HG03439 (cell line): ENCODE results near the gene GBF1.
"Not testable (repeated sequence)": the region's sequence is repeated elsewhere in the genome, so short reads cannot be mapped to it uniquely, and the experiment has no call there.

ENCODE experiments used
- ATAC-seq: cut with Tn5 transposase; IDR thresholded peaks from one replicate; pipeline ENCODE4 v1.9.1; 2021; ENCODE audit warnings: mild to moderate bottlenecking, moderate library complexity; ENCODE audit not compliant: unreplicated experiment

The GBF1 gene

DNA sequence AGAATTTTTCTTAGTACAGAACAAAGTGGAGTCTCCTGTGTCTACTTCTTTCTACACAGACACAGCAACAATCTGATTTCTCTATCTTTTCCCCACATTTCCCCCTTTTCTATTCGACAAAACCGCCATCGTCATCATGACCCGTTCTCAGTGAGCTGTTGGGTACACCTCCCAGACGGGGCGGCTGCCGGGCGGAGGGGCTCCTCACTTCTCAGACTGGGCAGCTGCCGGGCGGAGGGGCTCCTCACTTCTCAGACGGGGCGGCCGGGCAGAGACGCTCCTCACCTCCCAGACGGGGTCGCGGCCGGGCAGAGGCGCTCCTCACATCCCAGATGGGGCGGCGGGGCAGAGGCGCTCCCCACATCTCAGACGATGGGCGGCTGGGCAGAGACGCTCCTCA, 56.0 kb downstream of the GBF1 start:
- not testable (repeated sequence) for ATAC-seq

DNA sequence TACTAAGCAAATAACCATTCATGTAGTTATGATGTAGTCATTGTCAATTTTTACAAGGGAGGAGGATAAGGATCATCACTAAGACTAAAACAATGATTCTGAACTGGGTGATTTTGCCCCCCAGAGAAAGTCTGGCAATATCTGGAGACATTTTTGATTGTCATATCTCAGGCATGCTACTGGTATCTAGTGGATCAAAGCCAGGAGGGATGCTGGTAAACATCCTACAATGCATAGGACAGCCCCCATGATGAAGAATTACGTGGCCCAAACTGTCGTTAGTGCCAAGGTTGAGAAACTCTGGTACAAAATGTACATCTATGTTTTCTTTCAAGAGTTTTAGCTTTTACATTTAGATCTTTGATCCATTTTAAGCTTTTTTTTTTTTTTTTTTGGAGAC, 57.3 kb downstream of the GBF1 start:
- ATAC-seq: no peak

GRCh38 chr10:102306006-102306405, 60.7 kb downstream of the GBF1 start:
- ATAC-seq: no peak

DNA sequence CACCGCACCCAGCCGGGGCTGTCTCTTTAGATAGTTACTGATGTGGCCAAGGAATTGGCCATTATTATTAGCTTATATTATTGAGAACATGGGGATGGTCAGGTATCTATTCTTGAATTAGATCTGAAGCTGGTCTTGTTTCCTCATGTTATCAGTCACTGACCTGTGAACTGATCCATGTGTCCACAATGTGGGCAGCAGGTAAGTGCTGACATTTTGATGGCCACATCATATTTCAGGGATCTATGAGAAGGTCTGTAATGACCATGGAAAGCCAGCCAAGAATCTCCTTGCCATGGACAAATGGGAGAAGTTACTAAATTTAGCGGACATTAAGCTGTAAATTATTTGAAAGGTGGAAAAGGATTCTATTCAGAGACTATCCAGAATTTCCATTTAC, 61.4 kb downstream of the GBF1 start:
- ATAC-seq: no peak

DNA sequence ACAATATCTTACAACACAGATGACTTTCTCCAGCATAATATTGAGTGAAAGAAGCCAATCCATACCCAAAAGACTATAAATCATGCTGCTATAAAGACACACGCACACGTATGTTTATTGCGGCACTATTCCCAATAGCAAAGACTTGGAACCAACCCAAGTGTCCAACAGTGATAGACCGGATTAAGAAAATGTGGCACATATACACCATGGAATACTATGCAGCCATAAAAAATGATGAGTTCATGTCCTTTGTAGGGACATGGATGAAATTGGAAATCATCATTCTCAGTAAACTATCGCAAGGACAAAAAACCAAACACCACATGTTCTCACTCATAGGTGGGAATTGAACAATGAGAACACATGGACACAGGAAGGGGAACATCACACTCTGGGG, 63.0 kb downstream of the GBF1 start:
- ATAC-seq: not testable (repeated sequence)

GRCh38 chr10:102309236-102309635, 63.9 kb downstream of the GBF1 start:
- no peak for ATAC-seq

- ATAC-seq: no peak
Observed at GRCh38 chr10:102309916-102310315, 64.6 kb downstream of the GBF1 start.

DNA sequence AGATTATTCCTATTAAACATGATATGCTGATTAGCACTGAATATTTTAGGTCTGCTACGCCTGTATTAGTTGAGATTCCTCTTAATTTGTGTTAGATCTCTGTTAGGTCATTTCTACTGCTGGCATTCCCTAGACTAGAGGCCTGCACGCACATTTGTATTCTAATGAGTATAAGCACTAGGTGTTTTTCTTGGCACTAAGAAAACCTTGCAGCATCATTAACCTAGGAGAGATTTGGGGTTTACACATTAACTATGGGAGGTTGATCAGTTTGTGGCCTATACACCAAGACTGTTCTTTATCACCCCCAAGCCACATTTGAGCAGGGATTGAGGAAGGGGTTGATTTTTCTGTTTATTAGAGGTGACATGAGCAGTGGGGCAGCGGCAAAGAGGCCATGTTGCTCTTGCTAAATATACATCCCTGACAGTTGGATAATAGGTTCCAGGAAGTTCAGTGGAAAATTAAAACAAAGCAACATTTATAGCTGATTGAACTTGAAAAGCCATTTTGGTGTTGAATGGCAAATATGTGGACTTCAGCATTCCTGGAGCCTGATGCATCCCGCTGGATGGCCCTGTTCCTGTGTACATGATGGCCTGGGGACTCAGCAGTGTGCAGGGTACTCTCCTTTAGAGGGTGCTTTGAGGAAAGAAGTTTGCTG, 65.2 kb downstream of the GBF1 start:
- no peak for ATAC-seq

- no peak for ATAC-seq
Observed at GRCh38 chr10:102311025-102311420, 65.7 kb downstream of the GBF1 start.

DNA sequence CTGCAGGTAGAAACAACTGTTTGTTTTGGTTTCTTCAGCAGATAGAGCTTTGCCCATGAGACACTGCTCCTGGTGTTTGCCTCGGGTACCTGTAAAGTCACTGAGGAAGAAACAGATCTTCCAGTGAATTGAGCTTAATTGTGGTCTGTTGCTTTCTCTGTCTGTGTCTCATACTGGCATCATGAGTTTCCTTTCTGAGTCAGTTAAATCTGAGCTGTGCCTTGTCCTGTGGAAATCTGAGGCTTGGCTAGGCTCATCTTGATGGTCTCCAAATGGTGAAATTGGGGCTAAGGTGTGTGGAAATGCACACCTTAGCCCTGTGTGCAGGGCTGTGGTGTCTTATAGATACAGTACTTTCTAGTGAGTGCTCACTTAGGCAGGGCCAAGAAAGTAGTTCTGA, 67.4 kb downstream of the GBF1 start:
- ATAC-seq: no peak

DNA sequence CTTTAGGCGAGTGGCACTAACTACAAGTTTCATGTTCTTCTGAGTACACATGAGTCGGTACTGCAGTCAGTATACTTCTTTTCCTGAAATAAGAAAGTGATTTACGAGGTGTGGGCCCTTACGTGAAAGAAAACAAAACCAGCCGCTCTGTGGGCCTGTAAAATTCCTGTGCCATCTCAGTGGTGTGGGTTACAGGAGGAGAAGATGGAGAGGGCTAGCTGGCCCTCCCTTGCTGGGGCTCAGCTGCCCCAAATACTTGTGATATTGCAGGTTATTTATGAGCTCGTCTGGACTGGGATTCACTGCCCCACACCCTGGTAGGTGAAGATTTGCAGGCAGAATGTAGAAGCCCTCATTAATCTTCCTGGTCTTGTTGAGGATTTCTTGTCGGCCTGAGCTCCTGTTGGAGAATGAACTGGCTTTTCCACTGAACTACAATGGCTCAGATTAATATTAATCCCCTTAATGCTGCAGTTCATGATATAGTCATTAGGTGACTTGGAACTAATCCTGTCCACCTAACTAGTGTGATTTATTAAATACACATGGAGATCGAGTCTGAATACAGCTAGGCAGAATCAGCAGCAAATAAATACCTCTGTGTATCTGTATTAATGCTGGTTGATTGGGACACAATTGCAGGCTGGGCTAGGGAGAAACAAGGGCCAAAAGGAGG, 68.0 kb downstream of the GBF1 start:
- ATAC-seq: no peak

- ATAC-seq: no peak
Observed at GRCh38 chr10:102314801-102315200, 69.5 kb downstream of the GBF1 start.

GRCh38 chr10:102316421-102316820, 71.1 kb downstream of the GBF1 start:
- ATAC-seq: no peak

DNA sequence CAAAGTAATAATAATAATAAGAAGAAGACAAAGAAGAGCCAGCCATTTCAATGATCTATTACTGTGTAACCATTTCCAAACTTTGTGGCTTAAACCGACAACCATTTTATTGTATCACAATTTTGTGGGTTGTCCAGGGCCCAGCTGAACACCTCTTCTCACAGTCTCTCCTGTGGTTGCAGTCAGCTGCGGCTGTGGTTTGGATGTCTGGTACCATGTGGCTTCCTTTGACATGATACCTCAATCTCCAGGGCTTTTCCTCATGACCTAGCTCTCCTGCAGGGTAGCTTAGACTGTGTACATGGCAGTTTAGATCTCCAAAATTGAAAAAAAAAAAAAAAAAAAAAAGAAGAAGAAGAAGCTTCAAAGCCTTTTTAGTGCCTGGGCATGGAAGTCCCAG, 77.6 kb downstream of the GBF1 start:
- ATAC-seq: no peak

- ATAC-seq: no peak
Observed at GRCh38 chr10:102324061-102324460, 78.7 kb downstream of the GBF1 start.

DNA sequence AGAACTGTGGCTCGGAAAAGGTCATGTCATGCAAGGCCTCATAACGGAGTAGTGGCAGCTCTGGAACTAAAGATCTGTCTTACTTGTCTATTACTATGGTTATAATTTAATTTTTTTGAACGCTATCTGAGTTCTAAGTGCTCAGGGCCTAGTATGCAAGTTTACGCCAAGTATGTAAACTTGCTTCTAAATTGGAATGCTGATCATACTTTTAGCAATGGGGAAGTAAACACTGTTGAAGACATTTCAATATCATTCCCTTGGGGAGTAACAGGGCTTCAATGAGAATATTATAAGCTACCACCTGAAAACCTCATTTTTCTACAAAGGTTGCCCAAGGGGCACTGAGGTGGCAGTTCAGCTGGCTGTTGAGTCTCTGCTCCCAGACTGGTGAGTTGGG, 80.7 kb downstream of the GBF1 start:
- ATAC-seq: no peak

DNA sequence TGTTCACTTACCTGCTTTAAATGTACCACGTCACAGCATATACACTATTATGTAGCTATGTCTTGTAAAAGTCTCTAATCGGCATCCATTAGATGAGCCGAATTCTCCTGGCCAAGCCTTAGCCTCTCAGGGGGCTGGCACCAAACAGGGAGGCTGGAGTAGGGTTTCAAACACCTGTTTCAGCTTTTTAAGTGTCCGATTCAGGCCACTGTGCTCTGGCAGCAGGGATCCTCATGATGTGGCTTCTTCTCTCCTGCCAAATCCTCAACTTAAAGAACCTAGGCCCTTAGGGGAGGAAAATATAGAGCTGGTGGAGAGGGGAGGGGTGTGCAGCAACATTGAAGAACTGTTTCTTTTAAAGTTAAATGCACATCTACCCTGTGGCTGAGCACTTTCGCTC, 81.7 kb downstream of the GBF1 start:
- no peak for ATAC-seq

DNA sequence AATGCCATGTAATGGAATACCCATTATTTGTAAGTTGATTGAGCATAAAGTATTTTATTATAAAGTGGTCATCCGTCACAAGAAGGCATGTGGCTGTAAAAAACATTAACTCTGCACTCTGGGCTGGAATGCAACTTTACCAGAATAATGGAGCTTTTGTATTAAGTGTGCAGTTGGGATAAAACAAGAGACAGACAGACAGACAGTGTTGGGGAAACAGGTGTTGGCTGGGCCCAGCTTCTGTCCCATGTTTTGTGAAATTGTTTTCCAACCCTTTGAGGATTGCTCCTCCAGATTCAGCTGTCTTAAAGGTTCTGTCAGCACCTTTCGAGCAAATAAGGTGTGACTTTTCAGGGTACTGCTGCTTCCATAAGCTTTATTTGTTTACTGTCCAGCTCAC, 82.3 kb downstream of the GBF1 start:
- no peak for ATAC-seq

- no peak for ATAC-seq
Observed at GRCh38 chr10:102332772-102333171, 87.4 kb downstream of the GBF1 start.

GRCh38 chr10:102334101-102334500, 88.8 kb downstream of the GBF1 start:
- no peak for ATAC-seq

GRCh38 chr10:102335184-102335583, 89.9 kb downstream of the GBF1 start:
- no peak for ATAC-seq

DNA sequence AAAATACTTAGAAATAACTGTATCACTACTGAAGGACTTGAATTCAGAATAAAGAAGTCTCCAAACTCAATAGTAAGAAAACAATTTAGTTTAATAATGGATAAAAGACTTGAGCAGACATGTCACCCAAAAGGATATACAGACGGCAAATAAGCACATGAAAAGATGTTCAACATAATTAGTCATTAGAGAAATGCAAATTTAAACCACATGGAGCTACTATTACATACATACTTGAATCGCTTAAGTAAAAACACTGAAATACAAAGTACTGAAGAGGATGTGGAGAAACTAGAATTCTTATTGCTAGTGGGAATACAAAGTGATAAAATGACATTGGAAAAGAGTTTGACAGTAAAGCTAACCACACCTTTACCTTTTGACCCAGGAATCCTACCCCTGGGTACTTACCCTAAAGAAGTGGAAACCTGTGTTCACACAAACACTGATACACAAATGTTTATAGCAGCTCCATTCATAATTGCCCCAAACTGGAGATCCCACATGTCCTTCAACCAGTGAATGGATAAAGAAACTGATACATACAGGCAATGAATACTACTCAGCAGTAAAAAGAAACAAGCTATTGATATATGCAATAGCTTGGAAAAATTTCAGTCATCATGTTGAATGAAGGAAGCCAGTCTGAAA, 95.8 kb downstream of the GBF1 start:
- ATAC-seq: no peak
